Measurements from ENCODE around the gene NDE1.

NDE1 gene

GRCh38 chr16:15618392-15618791 is 31.7 kb upstream of the NDE1 start:
- no peak overlapping the region for H3K4me2 ChIP-seq (ENCODE audit: low read depth, low read length)
- DNase-seq = no peak
- no peaks in the 10 kb centered on the region for H3K4me1 ChIP-seq (ENCODE audit: low read length)
- H3K36me3 ChIP-seq (replicated peaks; ENCODE audit: insufficient read depth, low read length) = 0 out of 2 replicates have a peak, but pooled peaks cover 5% of the 10 kb centered on the region
- no peaks in the 10 kb centered on the region for H3K27me3 ChIP-seq (replicated peaks; ENCODE audit: insufficient read depth, low read length)
- no peaks in the 10 kb centered on the region for H3K9me3 ChIP-seq (replicated peaks; ENCODE audit: insufficient read depth, low read length)
- H3K9me2 ChIP-seq (replicated peaks; ENCODE audit: insufficient read depth, low read length) = no peaks in the 10 kb centered on the region
- no peak overlapping the region for H3K9ac ChIP-seq (ENCODE audit: low read length)
- no peaks in the 10 kb centered on the region for H3K79me2 ChIP-seq (ENCODE audit: low read length)
- H4K20me1 ChIP-seq (ENCODE audit: insufficient read depth, low read length) = no peaks in the 10 kb centered on the region
- H3K4me3 ChIP-seq (ENCODE audit: low read length) = no peak overlapping the region
- no peaks in the 10 kb centered on the region for H3F3A ChIP-seq (ENCODE audit: insufficient read depth, low read length)
- H3K27ac ChIP-seq (ENCODE audit: low read length) = no peak overlapping the region
- TF ChIP-seq CTCF (IDR thresholded peaks at IDR 0.05; ENCODE audit: low read length) (no peak), EZH2phosphoT487 (IDR thresholded peaks at IDR 0.05; ENCODE audit: low read length) (no peak), EZH2 (optimal IDR thresholded peaks at IDR 0.05; ENCODE audit: low read depth, low read length) (no peak)
- no peak overlapping the region for H2AFZ ChIP-seq (ENCODE audit: low read length)

DNA sequence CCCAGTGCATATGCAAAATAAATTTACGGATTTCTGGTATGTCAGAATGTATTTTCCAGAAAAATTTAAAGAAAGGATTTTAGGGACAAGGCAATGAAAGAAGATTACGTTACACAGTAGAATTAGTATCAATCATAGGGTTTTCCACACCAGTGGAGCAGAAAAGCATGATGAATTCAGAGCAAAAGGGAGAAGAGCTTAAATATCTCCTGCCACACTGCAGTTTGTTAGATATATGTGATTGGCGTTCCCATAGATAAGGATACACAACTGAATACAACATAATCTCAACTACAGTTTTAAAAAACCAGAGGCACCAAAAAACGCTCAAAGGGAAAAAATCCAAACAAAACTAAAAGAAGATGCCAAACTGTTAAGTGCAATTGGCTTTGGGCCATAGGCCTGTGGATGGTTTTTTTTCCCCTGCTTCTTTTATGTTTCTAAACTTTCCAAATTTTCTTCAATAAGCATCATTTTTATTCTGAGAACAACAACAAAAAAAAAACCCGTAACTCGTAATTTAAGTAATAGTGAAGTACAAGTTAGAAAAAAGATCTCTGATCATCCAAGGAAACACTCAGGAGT is 29.3 kb upstream of the NDE1 start:
- no peak overlapping the region for H3K9ac ChIP-seq (ENCODE audit: low read length)

DNA sequence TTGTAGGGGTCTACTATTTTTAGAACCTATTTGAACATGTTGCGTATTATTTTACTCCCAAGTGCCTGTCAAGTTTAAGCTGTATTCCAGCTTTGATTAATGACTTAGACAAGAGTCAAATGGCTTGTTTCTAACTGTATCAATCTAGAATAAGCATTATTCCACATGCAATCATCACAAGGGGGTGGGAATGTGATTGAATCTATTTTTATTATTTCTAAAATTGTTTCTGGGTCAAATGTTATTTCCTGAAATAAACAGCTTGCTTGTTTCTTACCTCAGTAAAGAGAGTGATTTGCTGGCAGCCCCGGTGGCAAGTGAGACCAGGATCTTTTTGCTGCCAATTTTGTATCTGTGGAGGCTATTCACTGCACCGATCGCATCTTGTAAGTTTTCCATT is 28.6 kb upstream of the NDE1 start:
- no peak for DNase-seq
- Histone ChIP-seq H2AFZ (ENCODE audit: low read length) (no peak overlapping the region), H3K9me3 (replicated peaks; ENCODE audit: insufficient read depth, low read length) (no peaks in the 10 kb centered on the region), H3K9ac (ENCODE audit: low read length) (no peak overlapping the region), H3K27ac (ENCODE audit: low read length) (no peak overlapping the region), H3K4me3 (ENCODE audit: low read length) (no peak overlapping the region), H4K20me1 (ENCODE audit: insufficient read depth, low read length) (no peaks in the 10 kb centered on the region), H3K4me2 (ENCODE audit: low read depth, low read length) (no peak overlapping the region), H3K27me3 (replicated peaks; ENCODE audit: insufficient read depth, low read length) (no peaks in the 10 kb centered on the region), H3F3A (ENCODE audit: insufficient read depth, low read length) (no peaks in the 10 kb centered on the region), H3K9me2 (replicated peaks; ENCODE audit: insufficient read depth, low read length) (no peaks in the 10 kb centered on the region), H3K79me2 (ENCODE audit: low read length) (no peaks in the 10 kb centered on the region), H3K4me1 (ENCODE audit: low read length) (no peaks in the 10 kb centered on the region), H3K36me3 (replicated peaks; ENCODE audit: insufficient read depth, low read length) (0 out of 2 replicates have a peak, but pooled peaks cover 13% of the 10 kb centered on the region)
- TF ChIP-seq CTCF (IDR thresholded peaks at IDR 0.05; ENCODE audit: low read length) (no peak), EZH2phosphoT487 (IDR thresholded peaks at IDR 0.05; ENCODE audit: low read length) (no peak), EZH2 (optimal IDR thresholded peaks at IDR 0.05; ENCODE audit: low read depth, low read length) (no peak)

More for the DNA sequence above, 29.3 kb upstream of the NDE1 start:
- no peaks in the 10 kb centered on the region for H3K27me3 ChIP-seq (replicated peaks; ENCODE audit: insufficient read depth, low read length)
- no peak for DNase-seq
- TF ChIP-seq EZH2phosphoT487 (IDR thresholded peaks at IDR 0.05; ENCODE audit: low read length) (no peak), EZH2 (optimal IDR thresholded peaks at IDR 0.05; ENCODE audit: low read depth, low read length) (no peak), CTCF (IDR thresholded peaks at IDR 0.05; ENCODE audit: low read length) (no peak)
- 0 out of 2 replicates have a peak, but pooled peaks cover 13% of the 10 kb centered on the region for H3K36me3 ChIP-seq (replicated peaks; ENCODE audit: insufficient read depth, low read length)
- H2AFZ ChIP-seq (ENCODE audit: low read length) = no peak overlapping the region
- H3K4me1 ChIP-seq (ENCODE audit: low read length) = no peaks in the 10 kb centered on the region
- H3K27ac ChIP-seq (ENCODE audit: low read length) = no peak overlapping the region
- no peak overlapping the region for H3K4me2 ChIP-seq (ENCODE audit: low read depth, low read length)
- H3K4me3 ChIP-seq (ENCODE audit: low read length) = no peak overlapping the region
- no peaks in the 10 kb centered on the region for H3F3A ChIP-seq (ENCODE audit: insufficient read depth, low read length)
- H3K9me3 ChIP-seq (replicated peaks; ENCODE audit: insufficient read depth, low read length) = no peaks in the 10 kb centered on the region
- no peaks in the 10 kb centered on the region for H3K79me2 ChIP-seq (ENCODE audit: low read length)
- no peaks in the 10 kb centered on the region for H3K9me2 ChIP-seq (replicated peaks; ENCODE audit: insufficient read depth, low read length)
- no peaks in the 10 kb centered on the region for H4K20me1 ChIP-seq (ENCODE audit: insufficient read depth, low read length)
